T-helper 2 cell (primary cell): Measurements from ENCODE around the gene AGFG2.
A peak's percentile ranks its signal among the peaks of the same experiment; 100 is the strongest.
"Not testable (repeated sequence)": the region's sequence is repeated elsewhere in the genome, so short reads cannot be mapped to it uniquely, and the experiment has no call there.

Source experiments
- DNase-seq, 5 experiments: peaks; one replicate each; pipeline versions ENCODE4 v3.0.0 to v3.0.0-alpha.2; 2012 to 2022

AGFG2 gene

DNA sequence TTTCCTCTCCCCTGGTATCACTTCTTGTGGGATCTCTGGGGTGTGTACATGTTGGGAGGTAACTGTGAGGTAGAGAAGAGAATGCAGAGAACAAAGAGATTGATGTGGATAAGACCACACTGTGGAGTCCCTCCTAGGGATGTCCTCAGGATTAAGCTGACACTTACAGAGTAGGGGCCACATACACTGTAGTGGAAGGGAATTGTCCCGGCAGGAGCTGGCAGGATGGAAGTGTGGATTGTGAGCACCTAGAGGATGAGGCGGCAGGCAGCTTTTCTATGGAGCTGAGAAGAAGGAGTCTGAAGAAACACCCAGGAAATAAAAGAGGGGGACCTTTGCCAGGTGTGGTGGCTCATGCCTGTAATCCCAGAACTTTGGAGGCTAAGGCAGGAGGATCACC, 13.5 kb downstream of the AGFG2 start:
- no peak for DNase-seq

DNA sequence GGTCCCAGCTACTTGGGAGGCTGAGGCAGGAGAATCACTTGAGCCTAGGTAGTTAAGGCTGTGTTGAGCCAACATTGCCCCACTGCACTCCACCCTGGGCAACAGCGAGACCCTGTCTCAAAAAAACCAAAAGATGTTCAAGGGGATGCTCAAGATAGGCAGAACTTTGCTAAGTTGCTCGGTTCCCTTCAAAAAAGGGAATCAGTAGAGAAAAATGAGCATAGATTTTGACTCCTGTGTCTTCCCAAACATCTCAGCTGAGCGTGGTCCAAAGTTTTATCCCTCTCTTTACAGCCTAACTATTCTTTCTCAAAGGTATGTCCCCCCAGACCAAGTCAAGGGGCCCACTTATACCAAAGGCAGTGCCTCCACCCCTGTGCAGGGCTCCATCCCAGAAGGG, 14.0 kb downstream of the AGFG2 start:
- DNase-seq, result no peak

DNA sequence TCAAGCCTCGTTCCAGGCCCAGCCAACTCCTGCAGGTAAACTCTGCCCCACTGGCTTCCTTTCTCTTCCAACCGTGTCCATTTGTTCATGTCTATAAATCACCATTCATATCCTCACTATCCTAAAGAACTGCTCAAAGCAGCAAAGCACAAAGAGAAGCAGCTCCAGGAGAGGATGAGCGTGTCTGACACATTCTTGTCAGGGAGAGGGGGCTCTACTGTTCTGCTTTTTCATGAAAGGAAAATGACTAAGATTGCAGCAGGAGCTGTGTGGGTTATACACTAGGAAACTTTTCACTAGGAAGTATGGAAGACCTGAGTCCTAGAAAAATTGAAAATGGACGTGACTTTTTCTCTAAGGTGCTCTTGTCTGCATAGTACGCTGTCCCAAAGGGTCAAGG, 16.7 kb downstream of the AGFG2 start:
- DNase-seq, result no peak

DNA sequence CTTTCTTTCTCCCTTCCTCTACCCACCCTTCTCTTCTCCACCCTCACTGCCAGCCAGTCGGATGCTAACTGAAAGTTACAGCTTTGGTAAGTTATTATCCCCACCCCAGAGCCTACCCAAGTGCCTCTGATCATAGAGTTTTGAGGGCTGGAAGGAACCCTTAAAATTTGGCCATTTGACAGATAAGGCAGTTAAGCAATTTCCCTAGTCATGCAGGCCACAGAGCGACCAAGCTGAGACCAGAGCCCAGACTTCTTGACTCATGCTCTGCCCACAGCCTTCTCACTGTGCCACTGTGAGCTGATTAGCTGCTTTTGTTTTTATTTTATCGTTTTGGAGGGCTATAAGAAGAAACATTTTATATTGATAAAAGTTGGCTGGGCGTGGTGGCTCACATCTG, 17.5 kb downstream of the AGFG2 start:
- no peak for DNase-seq

DNA sequence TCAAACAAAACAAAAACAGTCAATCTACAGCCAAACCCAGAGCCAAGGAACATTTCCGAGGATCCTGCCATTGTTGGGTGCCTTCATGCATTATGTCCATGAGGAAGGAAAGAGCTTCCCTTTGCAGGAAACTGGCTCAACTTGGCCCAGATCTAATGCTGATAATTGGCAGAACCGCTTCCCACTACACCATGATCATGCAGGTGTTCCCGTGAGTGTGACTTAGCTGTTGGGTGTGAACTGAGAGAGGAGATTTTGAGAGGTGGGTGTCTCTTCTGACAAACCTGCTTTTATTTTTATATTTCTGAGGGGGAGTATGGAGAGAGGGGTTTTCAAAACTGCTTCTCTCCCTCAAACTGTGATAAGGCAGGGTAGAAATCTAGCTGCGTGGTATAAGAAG, 20.1 kb downstream of the AGFG2 start:
- no peak for DNase-seq

DNA sequence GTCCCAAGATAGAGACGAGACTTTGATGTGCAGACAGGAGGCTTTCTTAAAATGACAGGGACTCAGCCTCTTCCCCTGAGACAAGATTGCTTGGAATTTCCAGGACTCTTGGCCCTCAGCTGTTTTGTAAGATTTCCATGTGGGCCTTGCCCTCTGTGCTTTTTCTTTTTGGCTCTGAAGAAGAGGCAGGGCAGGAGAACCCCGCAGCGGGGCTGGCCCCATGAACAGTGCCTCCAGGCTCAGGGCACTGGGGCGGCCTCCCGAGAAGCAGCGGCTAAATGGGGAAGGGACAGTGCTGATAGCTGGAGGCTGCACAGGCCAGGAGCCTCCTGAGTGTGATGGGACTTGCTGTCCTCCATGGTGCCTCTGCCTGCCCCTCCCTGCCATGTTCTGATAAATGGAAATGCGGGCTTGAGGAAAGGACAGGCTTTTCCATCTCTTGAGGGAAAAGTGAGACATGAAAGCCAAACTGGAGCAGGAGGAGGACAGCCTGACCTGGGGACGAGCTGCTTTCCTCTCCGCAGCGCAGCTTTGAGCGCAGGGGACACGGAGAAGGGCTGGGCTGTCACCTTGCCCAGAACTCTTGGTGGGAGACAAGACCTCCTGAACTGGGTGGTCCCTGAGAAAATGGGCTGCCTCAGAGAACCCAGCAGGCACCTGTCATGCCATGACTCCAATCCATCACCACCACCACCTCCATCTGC, 22.6 kb downstream of the AGFG2 start:
- DNase-seq, result no peak

DNA sequence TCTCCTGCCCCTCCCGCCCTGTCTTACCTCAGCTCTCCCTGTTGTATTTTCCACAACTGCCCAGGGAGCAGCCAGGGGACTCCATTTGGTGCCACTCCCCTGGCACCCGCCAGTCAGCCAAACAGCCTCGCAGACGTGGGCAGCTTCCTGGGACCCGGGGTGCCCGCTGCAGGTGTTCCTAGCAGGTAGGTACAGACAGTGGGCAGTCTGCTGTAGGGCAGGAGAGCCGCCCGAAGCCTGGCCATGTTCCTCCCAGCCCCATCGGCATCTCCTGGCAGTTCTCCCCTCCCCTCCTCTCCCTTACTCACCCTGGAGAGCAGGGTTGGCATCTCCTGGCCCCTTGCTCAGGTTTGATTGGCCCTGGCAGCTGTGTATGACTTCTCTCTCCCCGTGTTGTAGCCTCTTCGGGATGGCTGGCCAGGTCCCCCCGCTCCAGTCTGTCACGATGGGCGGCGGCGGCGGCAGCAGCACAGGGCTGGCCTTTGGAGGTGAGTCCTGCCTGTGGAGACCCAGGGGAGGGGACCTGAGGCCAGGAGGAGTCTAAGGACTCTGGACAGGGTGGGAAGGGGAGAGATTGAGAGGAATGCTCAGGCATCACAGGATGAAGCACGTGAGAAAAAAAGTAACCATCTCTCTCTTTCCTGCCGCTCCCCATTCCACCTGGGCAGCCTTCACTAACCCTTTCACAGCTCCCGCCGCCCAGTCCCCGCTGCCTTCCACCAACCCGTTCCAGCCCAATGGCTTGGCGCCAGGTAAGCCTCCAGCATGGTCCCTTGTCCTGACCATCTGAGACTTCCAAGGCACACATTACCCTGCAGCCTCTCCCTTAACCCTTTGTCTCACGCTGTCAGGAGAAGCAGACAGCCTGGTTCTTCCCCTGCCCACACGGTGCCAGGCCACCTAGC, 23.4 kb downstream of the AGFG2 start:
- DNase-seq, result no peak

DNA sequence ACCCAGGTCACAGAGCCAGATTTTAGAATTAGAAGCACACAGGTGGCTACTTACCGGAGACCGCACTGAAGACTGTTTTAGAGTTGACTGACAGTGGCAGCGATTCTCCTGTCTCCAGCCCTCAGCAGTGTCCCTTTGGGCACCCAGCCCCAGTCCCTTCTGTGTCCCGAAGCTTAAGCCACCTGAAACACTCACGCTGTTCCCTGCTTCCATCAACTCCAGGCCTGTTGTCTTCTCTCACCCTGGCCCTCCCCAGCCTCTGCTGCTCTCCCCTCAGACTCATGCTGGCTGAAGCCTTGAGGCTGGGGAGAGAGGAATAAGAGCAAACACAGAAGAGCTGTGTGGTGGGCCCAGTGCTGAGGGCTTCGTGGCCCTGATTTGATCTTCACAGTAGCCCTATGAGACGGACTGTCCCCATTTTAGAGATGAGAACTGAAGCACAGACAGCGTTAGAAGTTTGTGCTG, 24.1 kb downstream of the AGFG2 start:
- no peak for DNase-seq

DNA sequence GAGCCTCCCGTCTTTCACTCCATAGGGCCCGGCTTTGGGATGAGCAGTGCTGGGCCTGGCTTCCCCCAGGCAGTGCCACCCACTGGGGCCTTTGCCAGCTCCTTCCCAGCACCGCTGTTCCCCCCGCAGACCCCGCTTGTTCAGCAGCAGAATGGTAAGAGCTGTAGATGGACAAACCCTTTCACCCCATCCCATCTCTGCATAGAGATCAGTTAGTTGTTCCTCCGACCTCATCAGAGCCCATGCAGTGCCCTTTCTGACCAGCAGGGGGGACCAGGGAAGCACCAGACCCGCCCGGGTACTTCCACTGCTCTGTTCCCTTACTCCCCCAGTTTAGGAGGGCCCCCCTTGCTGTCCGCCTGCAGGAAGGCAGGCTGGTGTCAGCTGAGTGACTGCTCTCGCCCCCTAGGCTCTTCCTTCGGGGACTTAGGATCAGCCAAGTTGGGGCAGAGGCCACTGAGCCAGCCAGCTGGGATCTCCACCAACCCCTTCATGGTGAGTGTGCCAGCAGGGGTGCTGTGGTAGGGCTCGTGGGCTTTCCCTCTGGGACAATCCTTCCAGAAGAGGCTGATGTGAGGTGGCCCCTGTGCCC, 24.9 kb downstream of the AGFG2 start:
- DNase-seq, result peak; percentile 60 to 79 (median 73)

DNA sequence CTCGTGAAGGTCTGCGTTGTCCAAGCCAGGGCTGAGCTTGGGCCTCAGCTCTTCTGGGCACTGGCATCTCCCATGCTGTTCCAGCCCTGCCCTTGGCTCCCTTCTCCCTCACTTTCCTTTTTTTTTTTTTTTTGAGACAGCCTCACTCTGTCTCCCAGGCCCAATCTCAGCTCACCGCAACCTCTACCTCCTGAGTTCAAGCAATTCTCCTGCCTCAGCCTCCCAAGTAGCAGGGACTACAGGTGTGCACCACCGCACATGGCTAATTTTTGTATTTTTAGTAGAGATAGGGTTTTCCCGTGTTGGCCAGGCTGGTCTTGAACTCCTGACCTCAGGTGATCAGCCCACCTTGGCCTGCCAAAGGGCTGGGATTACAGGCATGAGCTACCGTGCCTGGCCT, 25.4 kb downstream of the AGFG2 start:
- not testable (repeated sequence) for DNase-seq

DNA sequence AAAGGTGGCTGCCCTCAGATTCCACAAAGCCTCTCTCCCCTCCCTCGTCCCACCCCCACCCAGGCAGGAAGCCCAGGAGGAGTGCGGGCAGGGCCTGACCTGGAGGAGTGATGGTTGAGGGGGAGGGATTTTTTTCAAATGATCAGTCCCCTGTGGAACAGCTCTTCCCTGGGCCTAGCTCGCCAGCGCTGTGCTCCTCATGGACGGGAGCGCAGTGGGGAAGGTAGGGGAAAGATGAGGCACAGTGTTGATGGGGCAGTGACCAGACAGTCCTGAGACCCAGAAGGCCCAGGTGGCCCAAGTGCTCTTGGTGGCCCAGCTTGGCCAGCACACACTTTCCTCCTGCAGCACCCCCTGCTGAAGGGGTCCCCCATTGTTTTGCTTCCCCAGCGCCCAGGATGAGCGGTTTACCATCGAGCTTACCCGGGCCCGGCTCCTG, 26.1 kb downstream of the AGFG2 start:
- no peak for DNase-seq

DNA sequence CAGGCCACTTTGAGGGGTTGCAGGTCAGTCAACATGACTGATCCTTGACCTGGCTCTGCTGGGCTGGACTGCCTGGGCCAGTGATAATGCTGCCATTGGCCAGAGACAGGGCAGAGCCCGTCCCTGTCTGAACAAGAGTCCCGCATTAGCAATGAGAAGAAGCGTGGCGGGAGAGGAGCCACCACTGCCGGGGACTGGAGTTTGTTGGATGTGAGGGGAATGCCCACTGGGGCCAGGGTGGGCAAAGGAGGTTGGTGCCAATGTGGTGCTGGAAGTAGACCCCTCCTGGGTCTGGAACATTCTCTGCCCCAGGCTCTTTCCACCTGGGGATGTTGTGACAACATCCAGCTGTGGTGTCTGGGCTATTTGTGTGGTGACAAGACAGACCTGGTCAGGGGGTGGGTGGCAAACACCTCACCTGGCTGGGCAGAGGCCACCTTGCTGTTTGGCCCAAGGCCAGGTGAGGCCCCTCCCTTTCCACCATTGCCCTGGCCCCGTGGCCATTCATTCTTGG, 27.1 kb downstream of the AGFG2 start:
- DNase-seq, result no peak

DNA sequence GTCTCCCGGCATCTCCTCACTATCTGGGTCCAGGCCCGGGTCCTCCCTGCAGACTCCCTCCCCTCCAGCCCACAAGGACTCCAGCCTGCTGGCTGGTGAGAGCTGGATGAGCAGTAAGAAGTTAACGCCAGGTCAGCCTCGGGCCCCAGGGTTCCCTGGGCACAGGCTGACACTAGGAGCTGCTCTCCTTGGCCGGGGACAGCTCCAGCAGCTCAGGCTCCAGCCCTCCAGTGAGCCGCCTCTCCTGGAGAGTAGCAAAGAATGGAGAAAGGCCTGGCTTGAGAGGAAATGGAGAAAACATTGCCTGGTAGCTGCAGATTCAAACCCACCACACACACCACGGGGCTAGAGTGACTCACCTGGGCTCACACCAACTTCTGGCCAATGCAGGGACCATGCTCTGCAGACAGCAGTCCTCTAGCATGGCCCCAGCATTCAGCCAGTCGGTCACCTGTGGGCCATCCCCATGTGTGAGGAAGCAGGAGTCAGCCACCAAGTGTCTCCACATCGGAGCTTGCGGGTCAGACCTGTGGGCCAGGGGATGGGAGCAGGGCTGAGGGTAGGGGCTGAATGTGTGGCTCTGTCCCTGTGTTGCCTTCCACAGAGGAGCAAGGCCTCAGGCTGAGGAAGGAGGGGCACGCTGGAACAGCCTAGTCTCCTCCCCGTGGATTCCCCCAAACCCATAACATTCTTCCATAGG, 28.2 kb downstream of the AGFG2 start:
- DNase-seq, result no peak

DNA sequence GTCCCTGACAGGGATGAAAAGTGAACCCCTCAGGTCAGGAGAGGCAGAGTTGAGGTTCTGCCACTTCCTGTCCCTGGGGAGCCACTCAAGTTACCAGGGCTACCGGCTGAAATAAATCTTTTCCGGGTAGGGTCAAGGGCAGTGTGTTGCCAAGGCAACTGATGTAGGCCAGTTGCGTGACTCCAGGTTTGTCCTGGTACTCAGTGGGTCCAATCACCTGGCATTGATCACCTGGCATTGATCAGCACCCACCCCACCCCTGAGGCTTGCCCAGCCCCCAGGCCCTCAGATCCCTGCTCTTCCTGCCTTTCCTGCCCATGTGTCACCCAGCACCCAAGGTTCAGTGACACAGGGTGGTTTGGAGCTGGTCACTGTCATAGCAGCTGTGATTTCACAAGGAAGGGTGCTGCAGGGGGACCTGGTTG, 28.8 kb downstream of the AGFG2 start:
- no peak for DNase-seq

DNA sequence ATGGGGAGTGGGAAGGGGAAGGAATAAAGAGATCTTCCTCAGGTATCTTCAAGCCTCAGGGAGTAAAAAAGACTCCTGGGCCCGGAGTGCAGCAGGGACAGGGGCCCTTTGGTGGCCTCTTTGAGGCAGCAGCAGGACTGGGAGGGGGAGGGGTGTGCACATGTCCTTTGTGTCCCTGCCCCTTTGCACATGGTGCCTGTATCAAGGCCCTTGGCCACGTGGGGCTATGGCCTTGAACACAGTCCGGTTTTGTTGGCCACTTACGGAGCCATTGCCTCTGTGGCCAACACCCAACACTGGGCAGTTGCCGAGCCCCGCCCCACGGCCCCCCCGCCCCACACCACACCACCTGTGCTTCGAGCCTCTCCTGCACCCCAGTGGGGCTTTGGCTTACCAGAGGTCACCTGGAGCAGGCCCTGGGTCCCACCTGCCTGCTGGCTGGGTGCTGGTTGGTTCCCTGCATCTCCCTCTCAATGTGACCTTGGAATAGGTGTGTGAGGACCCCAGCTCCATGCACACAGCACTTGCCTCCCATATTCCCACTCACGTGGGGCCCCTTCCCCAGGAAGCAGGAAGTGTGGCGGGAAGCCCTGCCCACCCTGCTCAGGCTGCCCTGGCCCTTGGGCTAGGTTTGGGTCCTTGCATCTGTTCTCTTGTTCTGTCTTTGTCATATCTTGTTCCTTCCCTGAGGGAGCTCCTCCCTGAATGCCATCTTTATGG, 29.3 kb downstream of the AGFG2 start:
- no peak for DNase-seq

DNA sequence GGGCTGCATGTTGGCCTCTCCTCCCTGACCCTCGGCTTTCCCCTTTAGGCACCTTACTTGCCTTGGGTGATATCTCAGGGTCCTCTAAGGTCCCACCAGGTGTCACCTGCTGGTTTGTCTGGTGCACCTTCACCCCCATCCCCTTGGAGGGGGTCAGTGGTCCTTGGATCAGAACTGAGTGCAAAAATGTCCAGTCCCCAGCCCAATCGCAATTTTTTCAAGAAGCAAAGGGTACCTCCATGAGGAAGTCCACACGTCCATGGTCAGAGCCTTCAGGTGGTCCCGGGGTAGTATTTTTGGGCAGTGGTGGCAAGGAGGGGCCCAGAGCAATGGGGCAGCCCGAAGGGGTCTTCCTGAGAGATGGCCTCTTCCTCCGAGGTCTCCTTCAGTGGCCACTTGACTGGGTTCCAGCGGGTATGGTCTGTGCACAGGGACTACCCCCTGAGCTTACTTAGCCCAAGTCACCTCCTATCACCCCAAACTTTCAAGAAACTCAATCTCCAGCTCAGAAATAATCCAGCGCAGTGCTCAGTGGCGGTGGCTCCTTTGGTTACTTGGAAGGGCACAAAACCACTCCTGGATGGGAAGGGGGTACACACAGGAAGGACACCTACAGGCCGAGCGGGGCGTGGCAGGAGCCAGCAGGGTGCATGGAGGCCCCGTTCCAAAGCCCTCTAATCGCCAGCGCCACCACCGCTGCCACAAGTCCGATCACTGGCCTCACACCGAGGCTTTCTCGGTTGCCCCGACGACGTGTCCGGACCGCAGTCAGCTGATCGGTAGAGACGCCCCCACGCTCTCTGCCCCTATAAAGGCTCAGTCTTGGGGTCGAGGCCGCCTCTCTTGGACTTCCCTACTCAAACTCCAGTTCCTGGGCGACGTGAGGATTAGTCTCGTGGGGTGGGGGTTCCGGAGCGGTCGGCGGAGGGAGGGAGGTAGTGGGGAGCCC, 30.2 kb downstream of the AGFG2 start:
- DNase-seq, result peak in 4 of 5 experiments; percentile 35 to 58 (median 43)

DNA sequence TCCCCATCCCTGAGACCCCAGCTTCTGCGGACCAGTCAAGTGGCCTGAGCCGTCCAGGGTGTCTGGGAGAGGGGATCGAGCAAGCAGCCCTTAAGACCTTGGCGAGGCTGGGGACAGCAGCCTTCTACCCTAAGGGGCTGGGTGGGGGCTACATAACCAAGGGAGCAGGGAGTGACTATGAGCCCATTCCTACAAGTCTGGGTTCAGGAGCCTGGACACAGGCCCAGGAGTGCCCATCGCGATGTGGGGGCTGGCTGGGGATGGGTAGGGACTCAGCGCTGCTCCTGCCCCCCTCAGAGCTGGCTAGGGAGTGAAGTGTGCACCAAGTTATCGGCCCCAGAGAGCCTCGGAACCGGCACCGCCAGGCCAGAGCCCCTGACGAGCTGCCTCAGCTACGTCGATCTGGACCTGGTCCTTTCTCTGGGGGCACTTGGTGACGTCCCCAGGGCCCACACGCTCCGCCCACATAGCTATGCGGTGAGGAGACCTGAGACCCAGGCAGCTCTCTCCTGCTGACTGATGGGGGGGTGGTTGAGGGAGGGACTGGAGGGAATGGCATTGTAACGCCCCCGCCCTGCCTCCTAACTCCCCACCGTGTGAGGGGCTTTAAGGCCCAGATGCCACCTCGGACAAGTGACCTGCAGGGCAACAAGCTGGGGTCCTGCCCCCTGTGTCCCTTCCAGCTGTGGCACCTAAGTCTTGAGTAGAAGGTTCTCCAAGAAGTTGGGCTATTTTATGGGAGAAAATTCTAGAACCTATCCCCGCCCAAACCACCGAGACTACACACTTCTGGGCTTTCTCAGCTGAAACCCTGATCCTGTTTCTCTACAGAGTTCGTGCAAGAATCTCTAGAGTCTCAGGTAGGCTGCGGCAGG, 32.2 kb downstream of the AGFG2 start:
- DNase-seq, result no peak

DNA sequence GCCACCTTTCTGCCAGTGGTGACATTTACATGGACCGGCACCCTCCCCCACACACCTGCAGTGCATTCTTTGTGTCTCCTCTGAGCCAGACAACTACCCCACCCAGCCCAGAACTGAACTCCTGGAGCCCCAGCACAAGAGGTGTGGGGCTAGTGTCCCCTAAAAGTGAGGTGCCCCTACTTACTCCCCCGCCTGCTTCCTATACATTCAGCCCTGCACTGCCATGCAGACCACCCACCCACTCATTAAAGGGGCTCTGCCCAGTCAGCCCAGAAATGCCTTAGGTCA, 32.8 kb downstream of the AGFG2 start:
- DNase-seq, result no peak

DNA sequence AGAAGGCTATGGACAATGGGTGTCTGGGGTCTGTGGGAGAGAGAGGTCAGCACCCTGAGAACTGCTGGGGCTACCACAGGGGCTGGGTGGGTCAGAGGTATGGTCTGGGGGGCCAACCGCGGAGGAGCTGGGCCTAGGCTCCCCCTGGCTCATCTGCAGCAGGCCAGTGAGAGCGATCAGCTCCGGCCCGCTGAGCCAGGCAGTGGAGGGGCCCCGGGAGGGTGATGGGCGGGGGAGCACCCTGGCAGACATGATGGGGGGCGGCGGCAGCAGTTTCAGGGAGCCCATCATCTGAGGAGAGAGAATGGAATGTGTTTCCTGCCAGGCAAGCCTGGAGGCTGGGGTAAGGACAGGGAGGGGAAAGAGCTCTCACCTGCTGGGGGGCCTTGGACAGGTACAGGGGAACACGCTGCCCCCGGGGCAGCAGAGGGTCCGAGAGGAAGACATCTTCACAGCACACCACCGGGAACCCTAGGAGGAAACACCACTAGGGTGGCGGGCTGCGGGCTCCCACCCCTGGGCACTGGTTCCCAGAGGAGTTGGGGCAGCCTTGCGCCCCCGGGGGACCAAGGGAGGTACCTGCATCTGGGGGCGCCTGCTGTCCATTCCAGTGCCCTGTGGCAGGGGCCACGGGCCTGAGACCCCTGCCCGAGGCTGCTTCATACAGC, 33.4 kb downstream of the AGFG2 start:
- DNase-seq, result no peak
